Epithelial cell of prostate (primary cell): ENCODE results near the gene AP1AR.
A peak's percentile ranks its signal among the peaks of the same experiment; 100 is the strongest.

Source experiments
- DNase-seq: peaks from one replicate; pipeline ENCODE4 v3.0.0-alpha.2; 2011; ENCODE audit warnings: low read depth, low spot score
- H3K27ac ChIP-seq: fragments of 450-650 bp; 2 replicates; pipeline ENCODE4 v1.5.1; 2017; ENCODE audit warnings: mild to moderate bottlenecking

Gene AP1AR

DNA sequence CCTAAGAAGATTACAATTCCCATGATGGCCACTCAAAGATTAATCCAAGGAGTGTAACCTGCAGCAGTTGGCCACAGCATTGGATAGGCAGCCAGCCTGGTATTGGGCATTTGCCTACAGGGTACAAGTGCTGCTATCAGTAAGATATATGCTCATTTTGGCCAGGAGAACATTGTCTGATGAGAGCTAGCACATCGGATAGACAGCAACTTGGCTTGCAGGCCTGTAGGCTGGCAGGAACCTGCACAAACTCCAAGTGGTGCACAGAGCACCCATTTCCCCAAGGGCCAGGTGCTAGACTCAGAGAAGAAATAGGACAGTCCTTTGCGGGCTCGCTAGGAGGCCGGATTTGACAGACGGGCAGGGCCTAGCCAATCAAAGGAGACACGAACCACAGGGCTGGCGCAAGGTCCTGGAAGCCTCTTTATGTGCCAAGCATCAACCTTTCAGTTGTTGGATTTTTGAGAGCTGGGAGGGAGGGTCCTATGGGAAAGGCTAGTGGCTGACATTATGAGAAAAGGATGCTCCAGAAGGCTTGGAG lies 11.7 kb upstream of the AP1AR start:
- DNase-seq = no peak
- no peak overlapping the region for H3K27ac ChIP-seq

DNA sequence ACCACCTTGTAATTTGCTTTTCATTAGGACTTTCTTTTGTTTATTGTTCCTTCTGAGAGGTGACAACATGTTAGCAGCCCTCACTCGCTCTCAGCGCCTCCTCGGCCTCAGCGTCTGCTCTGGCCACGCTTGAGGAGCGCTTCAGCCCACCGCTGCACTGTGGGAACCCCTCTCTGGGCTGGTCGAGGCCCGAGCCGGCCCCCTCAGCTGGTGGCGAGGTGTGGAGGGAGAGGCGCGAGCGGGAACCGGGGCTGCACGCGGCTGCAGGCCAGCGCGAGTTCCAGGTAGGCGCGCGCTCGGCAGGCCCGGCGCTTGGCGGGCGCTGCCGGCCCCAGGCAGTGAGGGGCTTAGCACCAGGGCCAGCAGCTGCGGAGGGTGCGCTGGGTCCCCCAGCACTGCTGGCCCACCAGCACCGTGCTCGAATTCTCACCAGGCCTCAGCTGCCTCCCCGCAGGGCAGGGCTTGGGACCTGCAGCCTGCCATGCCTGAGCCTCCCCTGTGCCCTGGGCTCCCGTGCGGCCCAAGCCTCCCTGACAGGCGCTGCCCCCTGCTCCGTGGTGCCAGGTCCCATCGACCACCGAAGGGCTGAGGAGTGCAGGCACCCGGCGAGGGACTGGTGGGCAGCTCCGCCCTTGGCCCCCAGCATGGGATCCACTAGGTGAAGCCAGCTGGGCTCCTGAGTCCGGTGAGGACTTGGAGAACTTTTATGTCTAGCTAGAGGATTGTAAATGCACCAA lies 9.2 kb upstream of the AP1AR start:
- H3K27ac ChIP-seq = no peak overlapping the region
- DNase-seq = no peak

DNA sequence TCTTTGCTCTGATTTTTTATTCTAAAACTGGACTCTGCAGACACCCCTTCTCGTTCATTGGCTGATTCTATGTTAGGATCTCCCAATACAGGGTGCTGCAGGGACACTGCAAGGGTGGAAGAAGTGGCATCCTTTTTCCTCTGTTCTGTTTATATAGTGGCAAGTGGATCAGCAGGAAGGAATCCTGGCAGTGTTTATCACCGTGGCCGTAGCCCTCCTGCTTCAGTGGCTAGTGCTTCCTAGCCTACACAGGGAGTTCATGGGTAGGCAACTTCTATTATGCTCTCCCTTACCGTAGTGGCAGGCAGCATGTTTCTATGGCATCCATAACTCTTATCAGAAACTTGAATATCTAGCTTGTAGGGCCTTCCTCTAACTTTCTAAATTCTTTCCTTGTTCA lies 6.4 kb upstream of the AP1AR start:
- no peak overlapping the region for H3K27ac ChIP-seq
- DNase-seq = no peak

DNA sequence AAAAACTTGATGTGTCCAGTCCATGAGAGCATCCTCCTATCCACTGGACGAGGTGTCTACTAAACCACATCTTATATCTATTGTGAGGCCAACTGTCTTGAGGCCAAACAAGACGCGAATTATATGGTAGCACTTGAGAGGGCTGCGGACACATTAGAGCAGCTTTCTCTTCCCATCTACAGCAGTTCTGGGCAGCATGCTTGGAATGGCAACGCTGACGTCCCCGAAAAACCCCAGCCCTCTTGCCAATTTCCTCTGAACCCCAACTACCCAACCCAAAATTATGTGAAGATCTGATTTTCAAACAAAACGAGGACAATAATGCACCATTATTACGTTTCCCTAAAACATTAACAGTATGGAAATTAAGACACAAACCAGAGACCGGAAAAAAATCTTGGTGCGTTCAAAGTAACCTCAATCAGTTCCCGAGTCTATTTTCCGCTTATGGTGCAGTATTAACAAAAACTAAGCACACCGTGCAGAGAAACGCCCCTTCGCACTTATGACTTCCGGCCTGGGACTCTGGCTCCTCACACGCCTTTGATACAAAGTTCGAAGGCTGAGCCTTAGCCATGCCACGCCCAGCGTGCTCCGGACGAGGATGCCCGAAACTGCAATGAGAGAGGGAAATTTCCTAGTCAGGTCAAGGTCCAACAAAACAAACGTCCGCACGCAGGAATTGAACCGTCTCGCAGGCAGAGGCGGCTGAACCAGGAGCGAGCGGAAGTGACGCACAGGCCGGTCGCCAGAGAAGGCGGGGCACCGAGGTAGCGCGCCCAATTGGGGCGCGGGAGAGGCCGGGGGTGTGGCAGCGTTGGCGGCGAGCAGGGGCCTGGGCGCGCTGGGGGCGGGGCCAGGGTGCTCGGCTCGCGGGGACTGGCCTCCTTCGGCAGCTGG lies 458 bp upstream of the AP1AR start:
- peak; percentile 76 for DNase-seq
- H3K27ac ChIP-seq = peak overlapping the region; percentile 99

DNA sequence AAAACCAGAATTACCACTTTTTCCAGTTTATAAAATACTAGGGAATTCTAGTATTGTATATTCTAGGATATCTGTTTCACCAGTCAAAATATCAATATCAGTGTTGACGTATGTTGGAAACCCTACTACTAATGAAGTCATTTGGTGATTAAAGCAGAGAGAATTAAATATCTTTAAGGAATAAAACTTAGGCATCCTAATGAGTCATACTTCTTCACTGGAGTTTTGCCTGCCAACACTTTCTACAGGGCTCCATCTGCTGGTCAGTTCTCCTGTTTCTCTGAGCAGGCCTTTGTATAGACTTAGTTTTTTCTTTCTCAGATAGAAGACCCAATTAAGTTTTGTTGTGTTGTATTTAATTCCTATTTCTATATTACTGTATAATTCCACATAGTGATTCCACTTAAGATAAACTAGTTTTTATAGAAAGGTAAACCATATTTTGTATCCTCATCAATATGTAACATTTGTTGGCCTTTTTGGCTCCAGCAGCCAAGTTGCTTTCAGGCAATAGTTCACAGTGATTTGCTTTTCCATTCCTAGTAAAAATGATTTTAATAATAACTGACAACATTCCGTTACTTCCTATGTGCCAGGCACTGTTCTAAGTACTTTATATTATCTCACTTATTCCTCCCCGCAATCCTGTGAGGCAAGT lies 3.5 kb downstream of the AP1AR start:
- no peak overlapping the region for H3K27ac ChIP-seq
- peak; percentile 45 for DNase-seq

DNA sequence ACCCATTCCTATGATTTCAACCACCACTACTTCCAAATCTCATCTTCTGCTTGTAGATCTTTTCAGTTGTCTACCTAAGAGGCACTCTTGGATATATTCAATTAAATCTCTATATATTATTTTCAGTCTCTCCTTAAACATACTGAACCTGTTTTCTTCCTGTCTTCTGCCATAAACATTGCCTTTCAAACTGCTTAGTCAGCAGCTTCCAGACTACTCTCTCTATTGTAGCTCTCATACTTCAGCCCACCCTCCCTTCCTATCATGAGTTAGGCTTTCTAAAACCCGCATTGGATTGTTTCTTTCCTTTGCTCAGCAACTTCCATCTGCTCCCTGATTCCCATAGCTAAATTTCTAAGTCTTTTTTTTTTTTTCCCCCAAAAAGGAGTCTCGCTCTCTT lies 4.5 kb downstream of the AP1AR start:
- H3K27ac ChIP-seq = no peak overlapping the region
- no peak for DNase-seq

DNA sequence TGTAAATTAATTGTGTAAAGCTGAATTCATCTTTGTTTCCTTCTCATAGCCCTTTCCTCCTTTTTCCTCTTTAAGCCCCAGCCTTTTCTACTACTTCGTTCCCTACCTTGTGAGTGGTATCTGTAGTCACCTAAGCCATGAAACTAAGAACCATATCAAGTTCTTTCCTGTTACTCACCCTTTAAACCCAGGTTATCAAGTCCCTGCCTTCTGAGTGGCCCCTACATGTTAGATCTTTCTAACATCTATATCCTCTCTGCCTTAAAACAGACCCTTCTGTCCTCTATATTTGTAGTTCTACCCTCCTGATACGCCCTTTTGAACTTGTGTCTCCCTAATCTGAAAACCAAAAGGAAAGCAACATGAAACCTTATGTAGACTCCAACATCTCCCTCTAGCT lies 7.2 kb downstream of the AP1AR start:
- no peak overlapping the region for H3K27ac ChIP-seq
- no peak for DNase-seq

DNA sequence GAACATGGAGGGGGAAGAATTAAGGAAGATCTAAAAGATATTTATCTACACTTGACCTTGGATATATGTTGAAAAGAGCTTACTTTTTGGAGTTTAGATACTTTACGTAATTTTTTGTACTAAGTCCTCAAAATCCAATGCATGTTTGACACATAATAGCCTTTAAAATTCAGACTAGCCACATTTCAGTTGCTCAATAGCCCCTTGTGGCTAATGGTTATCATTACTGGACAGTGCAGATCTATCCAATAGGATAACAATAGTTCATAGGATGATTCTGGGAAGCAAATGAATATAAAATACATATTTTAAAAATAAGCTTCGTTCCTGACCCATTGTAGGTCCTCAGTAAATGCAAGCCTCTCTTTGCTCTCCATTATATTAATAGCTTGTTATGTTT lies 13.8 kb downstream of the AP1AR start:
- no peak for DNase-seq
- H3K27ac ChIP-seq = no peak overlapping the region

DNA sequence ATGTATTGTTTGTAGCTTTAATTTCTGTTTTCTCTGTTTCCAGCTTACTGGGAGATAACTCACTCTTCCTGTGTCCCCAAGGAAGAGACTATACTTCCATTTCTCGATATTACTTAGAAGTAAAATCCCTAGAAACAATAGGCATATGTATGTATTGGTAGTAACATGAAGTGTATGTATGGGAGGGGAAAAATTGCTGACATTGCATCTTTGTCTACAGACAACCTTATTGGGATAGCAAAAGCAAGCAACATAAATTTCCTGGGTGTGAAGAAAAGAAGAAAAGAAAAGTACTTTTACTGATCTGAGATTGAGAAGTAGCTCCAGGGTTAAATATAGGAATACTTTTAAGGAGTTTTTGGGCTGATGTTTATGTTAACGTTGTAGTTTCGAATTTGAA lies 15.4 kb downstream of the AP1AR start:
- DNase-seq = no peak
- H3K27ac ChIP-seq = no peak overlapping the region

DNA sequence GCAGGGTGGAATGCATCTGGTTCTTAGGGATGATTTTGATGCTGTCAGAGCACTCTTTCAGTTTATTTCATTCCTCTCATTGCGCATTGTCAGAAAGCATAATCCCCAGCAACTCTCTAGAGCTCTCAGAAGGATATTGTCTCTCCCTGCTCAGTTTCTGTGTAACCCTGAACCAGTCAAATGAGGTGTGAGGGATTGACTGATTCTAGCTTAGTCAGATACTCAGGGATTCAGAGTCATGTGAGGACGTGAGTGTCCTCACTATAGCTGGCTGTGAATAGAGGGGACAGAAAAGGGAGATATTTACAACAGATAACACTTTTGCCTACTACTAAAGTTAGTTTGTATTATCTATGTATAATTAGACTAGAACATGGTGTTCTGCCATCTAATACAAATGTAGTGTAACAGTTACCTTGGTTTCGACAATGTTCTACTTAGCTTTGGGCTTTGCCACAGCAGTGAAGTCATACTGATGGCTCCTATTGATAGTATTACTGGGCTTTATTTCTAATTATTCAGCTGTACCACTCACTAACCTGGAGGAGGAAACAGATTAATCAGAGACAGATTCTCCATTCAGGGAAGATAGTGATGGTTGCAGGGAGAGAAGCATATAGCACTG lies 19.5 kb downstream of the AP1AR start:
- no peak for DNase-seq
- no peak overlapping the region for H3K27ac ChIP-seq

DNA sequence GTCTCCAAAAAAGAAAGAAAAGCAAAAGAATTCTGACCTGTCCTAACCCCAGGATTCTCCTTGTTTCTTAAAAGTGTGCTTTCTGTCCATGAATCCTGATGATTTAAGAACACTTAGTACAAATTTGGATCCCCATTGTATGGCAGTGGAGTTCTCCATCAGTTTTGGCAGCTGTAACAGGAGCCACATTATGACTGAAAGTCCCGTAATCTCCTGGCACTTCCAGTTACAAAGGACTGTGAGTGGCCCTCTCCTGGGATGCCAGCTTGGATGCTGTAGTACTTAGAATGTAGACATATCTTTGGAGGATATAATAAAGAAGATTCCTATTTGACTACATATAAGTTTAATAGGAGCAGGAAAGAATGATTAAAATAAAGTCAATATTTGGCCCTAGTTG lies 20.6 kb downstream of the AP1AR start:
- no peak for DNase-seq

DNA sequence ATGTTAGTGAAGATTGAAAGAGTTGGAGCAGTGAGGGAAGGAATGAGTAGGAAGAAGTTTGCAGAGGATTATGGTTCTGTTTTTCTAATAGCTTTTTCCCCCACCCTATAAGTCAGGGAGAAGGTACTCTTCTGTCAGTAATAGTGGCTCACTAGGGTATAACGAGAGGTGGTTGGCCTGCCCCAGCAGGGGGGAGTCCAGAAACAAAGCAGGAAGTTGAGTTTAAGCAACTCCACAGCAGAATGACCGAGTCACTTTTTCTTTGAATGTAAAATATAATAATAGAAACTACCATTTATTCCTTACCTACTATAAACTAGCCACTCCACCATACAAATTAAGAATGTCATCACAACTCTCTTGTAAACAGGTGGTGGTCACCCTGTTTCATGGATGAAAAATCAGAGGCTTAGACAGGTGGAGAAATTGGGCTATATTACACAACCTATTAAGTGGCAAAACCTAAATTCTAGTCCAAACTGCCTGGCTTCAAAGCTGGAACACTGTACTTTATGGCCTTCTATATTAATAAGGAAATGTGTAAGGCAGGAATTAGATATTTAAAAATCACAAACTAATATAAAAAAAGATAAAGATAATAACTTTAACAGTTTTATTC lies 21.9 kb downstream of the AP1AR start:
- H3K27ac ChIP-seq = no peak overlapping the region
- no peak for DNase-seq

More for the DNA sequence above, 20.6 kb downstream of the AP1AR start:
- H3K27ac ChIP-seq = no peak overlapping the region

DNA sequence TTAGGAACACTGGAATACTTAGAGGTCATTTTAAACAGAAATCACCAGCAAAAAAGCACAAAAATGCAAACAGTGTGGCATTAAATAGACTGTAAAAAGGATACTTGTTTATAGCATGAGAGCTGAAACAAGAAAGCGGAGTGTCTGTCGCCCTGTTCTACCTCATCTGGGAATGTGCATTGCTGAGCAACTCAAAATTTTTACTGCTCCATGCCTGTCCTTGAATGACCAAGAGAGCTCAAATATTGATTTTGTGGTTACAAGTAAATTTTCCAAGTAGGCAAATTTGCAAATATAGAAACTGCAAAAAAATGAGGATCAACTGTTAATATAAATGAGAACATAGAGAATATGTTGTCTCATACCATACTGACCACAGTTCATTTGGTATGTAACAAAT lies 25.5 kb downstream of the AP1AR start:
- DNase-seq = no peak
- no peak overlapping the region for H3K27ac ChIP-seq

DNA sequence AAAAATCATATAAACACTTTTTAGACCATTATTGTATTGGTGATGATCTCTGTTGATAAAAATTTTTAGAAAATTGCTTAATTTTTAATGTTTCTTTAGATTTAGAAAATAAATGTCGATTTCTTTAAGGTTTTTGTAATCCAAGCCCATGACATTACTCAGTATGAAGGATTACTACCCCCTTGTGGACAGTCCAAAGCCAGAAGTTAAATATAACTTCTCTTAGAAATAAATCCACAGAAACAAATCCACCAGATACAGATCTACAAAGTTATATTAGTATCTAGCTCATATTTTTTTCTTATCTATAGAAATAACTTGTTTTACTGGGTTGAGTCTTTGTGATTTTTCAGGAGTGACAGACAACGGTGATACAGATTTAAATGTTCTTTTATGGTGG lies 35.2 kb downstream of the AP1AR start:
- no peak for DNase-seq
- no peak overlapping the region for H3K27ac ChIP-seq

DNA sequence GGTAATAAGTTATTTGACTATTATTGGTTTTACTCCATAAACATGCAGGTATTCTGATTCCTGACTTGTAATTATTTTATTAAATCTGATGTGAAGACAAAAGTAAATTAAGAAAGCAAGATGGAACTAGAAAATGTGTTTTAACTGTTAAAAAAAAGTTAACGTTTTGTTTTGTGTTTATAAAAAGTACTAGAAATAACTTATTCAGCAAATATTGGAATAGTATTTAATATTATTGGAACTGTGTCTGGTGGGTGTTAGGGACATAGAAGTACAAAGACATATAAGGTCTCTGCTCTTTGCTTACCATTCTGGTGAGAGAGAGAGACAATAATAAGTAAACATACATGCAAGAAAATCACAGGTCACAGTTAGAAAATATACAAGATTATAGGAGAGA lies 38.5 kb downstream of the AP1AR start:
- peak overlapping the region; percentile 96 for H3K27ac ChIP-seq
- DNase-seq = no peak

DNA sequence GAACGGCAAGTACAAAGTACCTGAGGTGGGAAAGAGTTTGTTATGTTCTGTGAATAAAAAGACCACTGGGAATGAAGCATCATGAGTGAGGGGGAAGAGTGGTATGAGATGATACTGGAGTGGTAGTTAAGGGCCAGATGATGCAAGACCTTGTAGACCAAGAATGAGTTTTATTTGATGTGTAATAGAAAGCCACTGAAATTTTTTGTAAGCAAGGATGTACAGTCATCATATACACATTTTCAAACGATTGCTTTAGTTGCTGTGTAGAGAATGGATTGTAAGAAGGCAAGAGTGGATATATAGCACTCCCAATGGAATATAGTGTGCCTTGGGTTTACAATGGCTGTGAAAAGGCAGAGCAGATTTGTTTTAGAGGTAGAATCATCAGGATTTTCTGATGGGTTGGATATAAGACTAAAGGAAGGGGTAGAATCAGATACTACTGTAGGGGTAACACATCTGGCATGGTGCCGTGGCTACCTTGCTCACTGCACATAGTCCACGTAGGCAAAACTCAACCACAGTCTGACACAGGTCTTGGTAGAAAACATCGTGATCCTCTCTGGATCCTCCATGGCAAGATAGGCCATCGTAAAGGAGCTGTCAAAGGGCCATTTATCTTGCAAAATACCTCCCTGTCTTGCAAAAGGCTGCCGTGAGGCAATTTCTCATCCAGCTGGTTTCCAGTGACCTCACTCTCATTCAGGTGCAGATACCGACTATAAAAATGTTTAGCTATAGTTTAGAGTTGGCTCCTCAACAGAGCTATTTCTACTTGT lies 39.2 kb downstream of the AP1AR start:
- DNase-seq = peak; percentile 46
- H3K27ac ChIP-seq = peak overlapping the region; percentile 96

DNA sequence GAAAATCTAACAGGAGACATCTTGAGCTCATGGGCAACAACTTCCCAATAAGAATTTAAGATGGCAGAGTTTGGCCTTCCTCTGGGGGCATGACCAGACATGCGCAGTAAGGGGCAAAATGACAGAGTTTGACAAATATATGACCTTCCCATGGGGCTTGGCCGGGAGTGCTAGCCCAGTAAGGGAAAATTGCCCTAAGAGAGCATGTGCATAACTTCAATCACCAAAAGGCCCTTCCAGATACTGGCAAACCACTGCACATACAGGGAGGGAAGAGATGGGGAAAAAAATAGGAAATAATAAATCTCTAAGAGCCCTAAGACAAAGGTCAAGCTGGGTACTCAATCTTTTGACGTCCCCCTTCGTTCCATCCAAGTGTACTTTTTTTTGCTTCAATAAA lies 40.7 kb downstream of the AP1AR start:
- H3K27ac ChIP-seq = peak overlapping the region; percentile 96
- DNase-seq = no peak

DNA sequence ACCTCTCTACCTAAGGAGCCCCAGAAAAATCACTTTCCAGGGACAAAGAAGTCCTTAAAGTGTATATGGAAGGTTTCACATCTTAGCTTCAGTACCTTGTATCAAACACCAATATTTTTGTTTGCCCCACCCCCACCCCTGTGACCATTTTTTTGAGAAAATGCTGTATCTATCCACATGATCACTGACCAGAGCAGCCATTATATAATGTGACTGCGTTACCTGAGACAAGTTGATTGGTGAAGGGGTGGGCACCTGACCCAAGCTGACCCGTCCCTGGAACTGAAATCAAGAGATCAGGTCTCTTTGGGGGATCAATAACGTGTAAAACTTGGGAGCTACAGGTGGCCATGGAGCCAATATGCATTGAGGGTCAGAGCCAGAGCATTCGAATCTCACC lies 43.4 kb downstream of the AP1AR start:
- no peak overlapping the region for H3K27ac ChIP-seq

DNA sequence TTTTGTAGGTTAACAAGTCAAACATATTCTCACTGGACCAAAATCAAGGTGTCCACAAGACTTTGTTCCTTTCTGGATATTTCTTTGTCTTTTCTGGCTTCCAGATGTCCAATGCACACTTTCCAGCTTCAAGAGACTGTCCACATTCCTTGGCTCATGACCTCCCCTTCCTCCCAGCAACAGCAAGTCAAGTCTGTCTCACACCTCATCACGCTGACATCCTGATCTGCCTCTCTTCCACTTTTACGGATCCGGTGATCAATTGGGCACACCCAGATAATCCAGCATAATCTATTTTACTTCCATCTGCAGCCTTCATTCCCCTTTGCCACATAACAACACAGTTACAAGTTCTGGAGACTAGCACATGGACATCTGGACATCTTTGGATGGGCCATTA lies 44.5 kb downstream of the AP1AR start:
- DNase-seq = no peak
- no peak overlapping the region for H3K27ac ChIP-seq

More for the DNA sequence above, 43.4 kb downstream of the AP1AR start:
- no peak for DNase-seq
